Right cardiac atrium (tissue), 5 donors: ENCODE measurements around the gene PI4KA. TPM values are rescaled to one million over a fixed set of nuclear protein-coding genes. Genes with fewer than 3 reads are reported as not detected.
"Not testable (repeated sequence)": the region's sequence is repeated elsewhere in the genome, so short reads cannot be mapped to it uniquely, and the experiment has no call there.

Experiments used
- ATAC-seq, 2 donors: fragments of 200-7000 bp; cut with Tn5 transposase; one replicate each; pipeline versions ENCODE4 v1.8.0 to v1.9.1; 2020; ENCODE audit warnings: moderate library complexity in 2 of 2, mild to moderate bottlenecking in 1 of 2
- DNase-seq, 3 donors: peaks; one replicate each; pipeline ENCODE4 v3.0.0-alpha.2; 2020
- H3K27ac ChIP-seq: one replicate; pipeline ENCODE4 v1.5.1; 2013; ENCODE audit warnings: mild to moderate bottlenecking, low read length, control low read depth, moderate library complexity
- H3K27me3 ChIP-seq: one replicate; pipeline ENCODE4 v1.6.1; 2013; ENCODE audit not compliant: control insufficient read depth, insufficient read depth
- H3K4me1 ChIP-seq: one replicate; pipeline ENCODE4 v1.6.1; 2013; ENCODE audit warnings: low read length; ENCODE audit not compliant: control insufficient read depth, insufficient read depth
- H3K4me3 ChIP-seq: one replicate; pipeline ENCODE4 v1.5.1; 2013; ENCODE audit warnings: low read length, control low read depth
- H3K9me3 ChIP-seq: one replicate; pipeline ENCODE4 v1.6.1; 2013; ENCODE audit warnings: low read length; ENCODE audit not compliant: control insufficient read depth
- WGBS: extraction: QIAGEN DNeasy Blood & Tissue Kit; methylation state at CpG from one replicate; pipeline ENCODE4 v1.1.7; 2013; 5-methylcytosine and 5-hydroxymethylcytosine counted together
- intact Hi-C, 4 donors: fragments of 100-400 bp; cut with DNase I; formaldehyde crosslinking; loops; one replicate each; pipeline versions ENCODE4 v1.11.0 to v1.14.0; 2022 to 2023
- polyA plus RNA-seq: library from polyadenylated mRNA; stranded (reverse); fragments of 200-250 nt; gene quantifications from one replicate; pipeline ENCODE4 v1.2.3, GENCODE V29; 2013
- total RNA-seq, 4 donors: library from RNA; stranded (reverse); fragmentation: NEBNext Ultra II Directional; extraction: Animal tissue kit (Norgen Biotek cat#: 25700); gene quantifications; one replicate each; pipeline ENCODE4 v1.2.1, GENCODE V29; 2021
- donor health status: healthy with polysubstance abuse.
- donor health status: DM: no; HTN: yes; CAD: no.
- donor health status: DM: no; HTN: no; CAD: no.
- donor health status: DM: no; HTN: yes; CAD: no; lungs with severe emphysema.
- donor health status: DM: yes; HTN: yes; CAD: no.

The PI4KA gene
- total and polyA plus RNA-seq, 5 donors: 31.3 to 61.9 (median 52.5) TPM

DNA sequence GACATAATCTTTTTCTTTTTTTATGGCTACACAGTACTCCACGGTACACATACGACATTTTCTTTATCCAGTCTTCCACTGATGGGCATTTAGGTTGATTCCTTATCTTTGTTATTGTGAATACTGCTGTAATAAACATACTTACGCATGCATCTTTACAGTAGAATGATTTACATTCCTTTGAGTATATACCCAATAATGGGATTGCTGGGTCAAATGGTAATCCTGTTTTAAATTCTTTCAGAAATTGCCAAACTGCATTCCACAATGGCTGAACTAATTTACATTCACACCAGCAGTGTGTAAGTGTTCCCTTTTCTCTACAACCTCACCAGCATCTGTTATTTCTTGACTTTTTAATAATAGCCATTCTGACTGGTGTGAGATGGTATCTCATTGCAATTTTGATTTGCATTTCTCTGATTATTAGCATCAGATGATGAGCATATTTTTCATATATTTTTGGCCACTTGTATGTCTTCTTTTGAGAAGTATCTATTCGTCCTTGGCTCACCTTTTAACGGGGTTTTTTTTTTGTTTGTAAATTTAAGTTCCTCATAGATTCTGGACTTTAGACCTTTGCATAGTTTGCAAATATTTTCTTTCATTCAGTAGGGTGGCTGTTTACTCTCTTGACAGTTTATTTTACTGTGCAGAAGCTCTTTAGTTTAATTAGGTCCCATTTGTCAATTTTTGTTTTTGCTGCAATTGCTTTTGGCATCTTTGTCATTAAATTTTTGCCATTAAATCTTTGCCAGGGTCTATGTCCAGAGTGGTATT, 32.0 kb downstream of the PI4KA start:
- ATAC-seq, H3K9me3 ChIP-seq, H3K27me3 ChIP-seq, H3K4me1 ChIP-seq, H3K27ac ChIP-seq, intact Hi-C loops, DNase-seq, H3K4me3 ChIP-seq: not testable (repeated sequence)
- 97% methylated on average over 5 of the region's 5 CpGs for whole genome bisulfite sequencing

DNA sequence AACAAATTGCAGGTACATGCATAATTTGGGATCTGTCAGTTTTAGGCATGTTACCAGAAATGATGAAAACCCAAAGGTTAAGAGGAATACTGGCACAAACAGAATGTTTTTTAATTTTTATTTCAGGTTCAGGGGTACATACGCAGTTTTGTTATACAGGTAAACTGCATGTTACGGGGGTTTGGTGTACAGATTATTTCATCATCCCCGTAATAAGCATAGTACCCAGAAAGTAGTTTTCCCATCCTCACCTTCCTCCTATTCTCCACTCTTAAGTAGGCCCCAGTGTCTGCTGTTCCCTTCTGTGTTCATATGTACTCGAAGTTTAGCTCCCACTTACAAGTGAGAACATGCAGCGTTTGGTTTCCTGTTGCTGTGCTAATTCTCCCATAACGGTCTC, 33.0 kb downstream of the PI4KA start:
- intact Hi-C loops: no loop called here
- Histone ChIP-seq H3K4me3 (no peak overlapping the region), H3K27ac (no peak overlapping the region), H3K4me1 (no peaks in the 10 kb centered on the region), H3K27me3 (no peaks in the 10 kb centered on the region), H3K9me3 (no peaks in the 10 kb centered on the region)
- 90% methylated on average over 6 of the region's 6 CpGs for WGBS
- ATAC-seq: no peak
- DNase-seq: no peak

DNA sequence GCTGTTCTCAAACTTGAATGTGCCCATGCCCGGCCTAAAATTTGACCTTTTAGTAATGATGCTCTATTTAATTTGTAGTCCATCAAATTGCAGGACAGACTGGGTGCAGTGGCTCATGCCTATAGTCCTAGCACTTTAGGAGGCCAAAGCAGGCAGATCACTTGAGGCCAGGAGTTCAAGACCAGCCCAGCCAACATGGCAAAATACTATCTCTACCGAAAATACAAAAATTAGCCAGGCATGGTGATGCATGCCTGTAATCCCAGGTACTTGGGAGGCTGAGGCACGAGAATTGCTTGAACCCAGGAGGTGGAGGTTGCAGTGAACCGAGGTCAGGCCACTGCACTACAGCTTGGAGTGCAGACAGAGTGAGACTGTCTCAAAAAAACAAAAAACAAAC, 33.4 kb downstream of the PI4KA start:
- H3K9me3 ChIP-seq, H3K27me3 ChIP-seq, ATAC-seq, H3K4me3 ChIP-seq, DNase-seq, intact Hi-C loops, H3K4me1 ChIP-seq, H3K27ac ChIP-seq: not testable (repeated sequence)
- WGBS: 95% methylated on average over 4 of the region's 4 CpGs

DNA sequence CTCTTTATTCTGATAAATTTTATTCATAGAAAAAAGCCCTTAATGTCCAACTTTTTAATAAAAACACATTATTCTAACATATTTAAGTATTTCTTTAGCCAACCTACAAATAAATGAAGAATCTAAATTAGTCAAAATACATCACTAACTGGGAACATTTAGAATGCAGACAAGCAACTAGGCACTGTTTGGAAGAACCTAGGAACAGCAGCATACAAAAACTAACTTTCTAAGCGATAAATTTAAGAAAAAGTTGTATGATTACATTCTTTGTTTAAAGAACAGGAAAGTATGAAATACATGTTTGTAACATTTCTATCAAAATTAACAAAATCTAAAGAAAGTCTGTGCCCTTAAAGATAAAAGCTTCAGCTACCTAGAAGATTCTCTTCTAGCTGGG, 35.3 kb downstream of the PI4KA start:
- Histone ChIP-seq H3K27me3 (no peaks in the 10 kb centered on the region), H3K4me1 (no peaks in the 10 kb centered on the region), H3K4me3 (no peak overlapping the region), H3K27ac (no peak overlapping the region), H3K9me3 (no peaks in the 10 kb centered on the region)
- 96% methylated on average over 1 of the region's 1 CpG for WGBS
- DNase-seq (no peak), ATAC-seq (no peak)
- intact Hi-C loops: no loop called here

DNA sequence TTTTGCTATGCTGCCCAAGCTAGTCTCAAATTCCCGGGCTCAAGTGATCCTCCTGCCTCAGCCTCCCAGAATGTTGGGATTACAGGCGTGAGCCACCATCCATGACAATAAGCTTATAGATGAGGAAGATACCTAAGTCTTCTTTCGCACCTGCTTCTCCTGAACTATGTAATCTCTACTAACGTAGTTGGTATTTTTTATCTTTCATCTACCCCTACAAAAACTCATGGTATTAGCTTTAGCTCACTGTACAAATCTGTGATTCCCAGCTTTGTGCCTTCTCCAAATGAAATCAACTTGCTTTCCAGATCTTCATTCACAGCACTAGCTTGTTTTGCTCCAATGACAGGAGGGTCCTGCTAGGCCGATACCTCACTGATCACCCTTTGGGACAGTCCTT, 36.4 kb downstream of the PI4KA start:
- WGBS: 95% methylated on average over 5 of the region's 5 CpGs

DNA sequence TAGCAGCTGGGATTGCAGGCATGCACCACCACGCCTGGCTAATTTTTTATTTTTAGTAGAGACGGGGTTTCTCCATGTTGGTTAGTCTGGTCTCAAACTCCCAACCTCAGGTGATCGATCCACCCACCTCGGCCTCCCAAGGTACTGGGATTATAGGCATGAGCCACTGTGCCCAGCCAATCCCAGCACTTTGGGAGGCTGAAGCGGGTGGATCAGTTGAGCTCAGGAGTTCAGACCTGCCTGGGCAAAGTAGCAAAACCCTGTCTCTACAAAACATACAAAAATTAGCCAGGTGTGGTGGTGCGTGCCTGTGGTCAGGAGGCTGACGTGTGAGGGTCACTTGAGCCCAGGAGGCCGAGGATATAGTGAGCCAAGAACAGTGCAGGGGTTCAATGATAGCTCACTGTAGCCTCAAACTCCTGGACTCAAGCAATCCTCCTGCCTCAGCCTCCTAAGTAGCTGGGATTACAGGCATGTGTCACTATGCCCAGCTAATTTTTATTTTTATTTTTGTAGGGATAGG, 36.8 kb downstream of the PI4KA start:
- 96% methylated on average over 8 of the region's 8 CpGs for WGBS
- H3K4me1 ChIP-seq, intact Hi-C loops, H3K27me3 ChIP-seq, H3K27ac ChIP-seq, H3K4me3 ChIP-seq, DNase-seq, H3K9me3 ChIP-seq, ATAC-seq: not testable (repeated sequence)

More for the DNA sequence above, 36.4 kb downstream of the PI4KA start:
- intact Hi-C loops: no loop called here
- Histone ChIP-seq H3K9me3 (no peaks in the 10 kb centered on the region), H3K4me1 (no peaks in the 10 kb centered on the region), H3K27ac (no peak overlapping the region), H3K4me3 (no peak overlapping the region), H3K27me3 (no peaks in the 10 kb centered on the region)
- DNase-seq (no peak), ATAC-seq (no peak)

DNA sequence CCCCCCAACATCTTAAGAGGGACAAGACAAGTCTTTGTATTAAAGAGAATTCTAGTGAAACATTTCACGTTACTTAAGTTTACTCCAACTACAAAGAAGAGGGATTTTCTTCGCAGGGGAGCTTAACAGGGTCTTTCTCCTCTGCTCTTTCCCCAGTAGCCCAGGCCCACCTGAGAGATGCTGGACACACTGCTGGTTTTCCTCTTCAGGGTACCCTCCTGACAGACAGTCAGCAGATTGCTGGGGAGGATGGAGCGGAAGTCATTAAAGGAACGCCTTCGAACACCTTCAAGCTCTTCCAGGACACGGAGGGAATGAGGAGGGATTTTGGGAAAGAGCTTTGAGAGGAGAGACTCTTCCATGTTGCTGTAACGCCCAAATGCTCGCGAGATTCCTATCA, 39.1 kb downstream of the PI4KA start:
- intact Hi-C loops: no loop called here
- H3K27me3 ChIP-seq: no peaks in the 10 kb centered on the region

DNA sequence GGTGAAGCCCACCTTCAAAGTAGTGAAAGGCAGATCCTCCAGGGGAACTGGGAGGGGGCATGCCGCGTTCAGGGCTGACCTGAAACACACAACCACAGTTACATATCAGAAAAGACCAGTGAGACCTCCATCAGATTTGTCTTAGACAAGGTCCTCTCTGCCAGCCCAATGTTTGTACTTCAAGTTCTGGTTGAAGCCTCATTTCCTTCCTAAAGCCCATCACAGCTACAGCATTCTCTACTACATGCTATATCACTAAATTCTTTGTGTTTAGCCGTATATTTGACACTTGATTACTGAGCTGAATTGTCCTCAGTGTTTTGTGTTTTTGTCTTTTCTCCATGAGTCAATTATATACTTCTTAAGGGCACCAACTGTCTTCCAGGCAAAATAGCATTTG, 40.1 kb downstream of the PI4KA start:
- DNase-seq (no peak), ATAC-seq (no peak)
- Histone ChIP-seq H3K27ac (no peak overlapping the region), H3K4me3 (no peak overlapping the region), H3K9me3 (no peaks in the 10 kb centered on the region), H3K27me3 (no peaks in the 10 kb centered on the region), H3K4me1 (no peaks in the 10 kb centered on the region)
- intact Hi-C loops: no loop called here
- 86% methylated on average over 3 of the region's 3 CpGs for WGBS

More for the DNA sequence above, 39.1 kb downstream of the PI4KA start:
- H3K4me3 ChIP-seq: no peak overlapping the region
- H3K27ac ChIP-seq: no peak overlapping the region
- no peaks in the 10 kb centered on the region for H3K4me1 ChIP-seq
- no peak for ATAC-seq
- WGBS: 94% methylated on average over 9 of the region's 9 CpGs
- no peaks in the 10 kb centered on the region for H3K9me3 ChIP-seq
- DNase-seq: no peak

DNA sequence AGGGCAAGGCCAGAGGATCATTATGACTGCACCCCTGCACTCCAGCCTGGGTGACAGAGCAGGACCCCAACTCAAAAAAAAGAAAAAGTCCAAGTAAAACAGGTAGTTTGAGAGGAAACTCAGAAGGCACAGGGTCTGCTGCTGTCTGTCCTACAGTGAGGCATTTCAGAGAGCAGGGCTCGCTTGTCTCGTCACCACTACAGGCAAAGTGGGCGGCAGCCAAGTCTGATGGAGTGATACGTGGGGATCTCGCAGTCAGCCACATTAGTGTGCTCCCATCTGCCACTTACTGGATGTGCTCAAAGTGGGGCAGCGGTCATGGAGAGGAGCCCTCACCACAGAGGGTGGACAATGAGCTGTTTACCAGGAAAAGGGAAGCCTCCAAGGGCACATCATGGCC, 42.1 kb downstream of the PI4KA start:
- Histone ChIP-seq H3K4me3 (no peak overlapping the region), H3K27ac (no peak overlapping the region), H3K4me1 (no peaks in the 10 kb centered on the region), H3K9me3 (no peaks in the 10 kb centered on the region), H3K27me3 (no peaks in the 10 kb centered on the region)
- ATAC-seq (no peak), DNase-seq (no peak)
- WGBS: 96% methylated on average over 6 of the region's 6 CpGs
- intact Hi-C loops: no loop called here

DNA sequence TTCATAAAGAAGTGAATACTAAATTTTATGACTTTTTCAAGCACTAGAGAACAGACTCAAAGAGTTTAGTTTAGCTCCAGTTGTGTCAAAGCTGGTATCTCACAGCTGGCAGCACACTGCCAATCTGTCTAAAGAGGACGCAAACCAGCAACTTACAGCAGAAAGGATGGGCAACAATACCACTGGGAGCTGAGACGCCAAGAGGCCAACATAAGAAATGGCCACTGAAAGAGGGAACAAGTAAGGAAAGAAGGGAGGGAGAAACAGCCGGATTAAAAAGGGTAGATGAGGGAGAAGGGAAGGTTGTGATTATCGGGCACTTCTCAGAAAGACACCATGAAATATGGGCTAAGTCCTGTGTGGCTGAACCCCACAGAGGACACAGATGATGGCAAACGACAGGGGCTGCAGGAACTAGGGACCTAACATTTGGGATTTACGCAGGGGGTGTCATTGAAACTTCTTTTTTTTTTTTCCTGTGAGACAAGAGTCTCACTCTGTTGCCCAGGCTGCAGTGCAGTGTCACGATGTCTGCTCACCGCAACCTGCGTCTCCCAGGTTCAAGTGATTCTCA, 43.0 kb downstream of the PI4KA start:
- Histone ChIP-seq H3K27ac (no peak overlapping the region), H3K4me3 (no peak overlapping the region), H3K9me3 (no peaks in the 10 kb centered on the region), H3K27me3 (no peaks in the 10 kb centered on the region), H3K4me1 (no peaks in the 10 kb centered on the region)
- ATAC-seq (no peak), DNase-seq (no peak)
- intact Hi-C loops: no loop called here
- WGBS: 98% methylated on average over 9 of the region's 9 CpGs

DNA sequence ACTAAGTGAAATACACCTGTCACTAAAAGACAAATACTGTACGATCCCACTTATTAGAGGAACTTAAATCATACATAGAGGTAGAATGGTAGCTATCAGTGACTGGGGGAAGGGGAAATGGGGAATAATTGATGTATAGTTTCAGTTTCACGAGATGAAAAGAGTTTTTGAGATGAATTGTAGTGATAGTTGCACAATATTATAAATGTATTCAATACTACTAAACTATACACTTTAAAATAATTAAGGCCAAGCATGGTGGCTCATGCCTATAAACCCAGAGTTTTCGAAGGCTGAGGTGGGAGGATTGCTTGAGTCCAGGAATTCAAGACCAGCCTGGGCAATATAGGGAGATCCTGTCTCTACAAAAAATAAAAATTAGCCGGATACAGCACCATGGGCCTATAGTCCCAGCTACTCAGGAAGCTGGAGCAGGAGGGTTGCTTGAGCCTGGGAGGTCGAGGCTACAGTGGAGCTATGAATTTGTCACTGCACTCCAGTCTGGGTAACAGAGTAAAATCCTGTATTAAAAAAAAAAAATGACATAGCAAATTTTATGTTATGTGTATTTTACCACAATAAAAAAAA, 44.3 kb downstream of the PI4KA start:
- Histone ChIP-seq H3K9me3 (no peaks in the 10 kb centered on the region), H3K4me3 (no peak overlapping the region), H3K27me3 (no peaks in the 10 kb centered on the region), H3K27ac (no peak overlapping the region), H3K4me1 (no peaks in the 10 kb centered on the region)
- DNase-seq: no peak
- ATAC-seq: no peak
- WGBS: 94% methylated on average over 5 of the region's 5 CpGs
- intact Hi-C loops: no loop called here
